ENCODE results near the gene TDRD9.

Gene TDRD9

GRCh38 chr14:104101651-104102281 is 173.5 kb downstream of the TDRD9 start:
- DNase-seq = no peak

All from nucleus accumbens (tissue), 56 donors.